Chondrocyte (in vitro differentiated cells): ENCODE data around the gene TEX12. TPM values are rescaled to one million over a fixed set of nuclear protein-coding genes. Genes with fewer than 3 reads are reported as not detected.
A peak's percentile ranks its signal among the peaks of the same experiment; 100 is the strongest.

Experiments used
- DNase-seq: peaks from one replicate; pipeline ENCODE4 v3.0.0; 2021; ENCODE audit warnings: mixed read lengths, low spot score
- H3K27ac Mint-ChIP-seq: one replicate; pipeline ENCODE4 v1.8.0; 2021; ENCODE audit warnings: mild to moderate bottlenecking, moderate library complexity, mixed read lengths; ENCODE audit not compliant: unreplicated experiment
- H3K27me3 Mint-ChIP-seq: 2 replicates; pipeline ENCODE4 v1.8.0; 2021; ENCODE audit warnings: low read depth, mixed read lengths
- H3K36me3 Mint-ChIP-seq: 2 replicates; pipeline ENCODE4 v1.8.0; 2021; ENCODE audit warnings: low read depth, mixed read lengths
- H3K4me1 Mint-ChIP-seq: 2 replicates; pipeline ENCODE4 v1.8.0; 2021; ENCODE audit warnings: low read depth, mild to moderate bottlenecking, mixed read lengths
- H3K4me3 Mint-ChIP-seq: one replicate; pipeline ENCODE4 v1.8.0; 2021; ENCODE audit warnings: mild to moderate bottlenecking, moderate library complexity, mixed read lengths; ENCODE audit not compliant: unreplicated experiment
- H3K9me3 Mint-ChIP-seq: 2 replicates; pipeline ENCODE4 v1.8.0; 2021; ENCODE audit warnings: low read depth, mixed read lengths
- total RNA-seq: library from RNA; stranded (reverse); gene quantifications from 3 replicates; pipeline ENCODE4 v1.2.1, GENCODE V29; 2021
- TF ChIP-seq, protein P1 (sequence below): fragments of 200-600 bp; sonication (generic); IDR thresholded peaks from 2 replicates; pipeline ENCODE4 v1.5.0; 2021; ENCODE audit warnings: antibody characterized with exemption, mild to moderate bottlenecking, moderate library complexity

TEX12 gene
- total RNA-seq, 1 donor from 2014 or later, result not detected

DNA sequence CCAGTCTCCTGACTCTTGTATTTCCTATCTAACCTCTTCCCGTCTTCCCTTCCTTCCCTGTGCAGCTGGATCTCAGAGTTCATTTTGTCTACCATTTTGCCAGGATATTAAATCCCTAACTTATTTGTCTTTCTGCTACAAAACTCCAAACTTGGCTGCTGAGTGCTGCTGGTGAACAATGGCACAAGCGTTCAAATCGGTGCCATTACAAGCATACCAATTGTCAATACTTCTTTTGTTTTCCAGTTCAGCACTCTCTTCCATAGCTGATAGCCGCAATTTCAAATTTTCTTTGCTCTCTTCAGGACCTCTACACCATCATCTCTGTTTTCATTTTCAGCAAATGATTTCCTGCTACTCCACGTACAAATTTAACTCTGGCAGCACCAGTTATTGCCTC is 16.7 kb upstream of the TEX12 start:
- Mint-ChIP-seq H3K9me3 (no peaks in the 10 kb centered on the region), H3K36me3 (peaks cover 6% of the 10 kb centered on the region), H3K27ac (no peak overlapping the region), H3K27me3 (no peaks in the 10 kb centered on the region), H3K4me1 (no peaks in the 10 kb centered on the region), H3K4me3 (no peak overlapping the region)
- no peak for DNase-seq
- TF ChIP-seq, protein P1, sequence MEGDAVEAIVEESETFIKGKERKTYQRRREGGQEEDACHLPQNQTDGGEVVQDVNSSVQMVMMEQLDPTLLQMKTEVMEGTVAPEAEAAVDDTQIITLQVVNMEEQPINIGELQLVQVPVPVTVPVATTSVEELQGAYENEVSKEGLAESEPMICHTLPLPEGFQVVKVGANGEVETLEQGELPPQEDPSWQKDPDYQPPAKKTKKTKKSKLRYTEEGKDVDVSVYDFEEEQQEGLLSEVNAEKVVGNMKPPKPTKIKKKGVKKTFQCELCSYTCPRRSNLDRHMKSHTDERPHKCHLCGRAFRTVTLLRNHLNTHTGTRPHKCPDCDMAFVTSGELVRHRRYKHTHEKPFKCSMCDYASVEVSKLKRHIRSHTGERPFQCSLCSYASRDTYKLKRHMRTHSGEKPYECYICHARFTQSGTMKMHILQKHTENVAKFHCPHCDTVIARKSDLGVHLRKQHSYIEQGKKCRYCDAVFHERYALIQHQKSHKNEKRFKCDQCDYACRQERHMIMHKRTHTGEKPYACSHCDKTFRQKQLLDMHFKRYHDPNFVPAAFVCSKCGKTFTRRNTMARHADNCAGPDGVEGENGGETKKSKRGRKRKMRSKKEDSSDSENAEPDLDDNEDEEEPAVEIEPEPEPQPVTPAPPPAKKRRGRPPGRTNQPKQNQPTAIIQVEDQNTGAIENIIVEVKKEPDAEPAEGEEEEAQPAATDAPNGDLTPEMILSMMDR, result no peak

DNA sequence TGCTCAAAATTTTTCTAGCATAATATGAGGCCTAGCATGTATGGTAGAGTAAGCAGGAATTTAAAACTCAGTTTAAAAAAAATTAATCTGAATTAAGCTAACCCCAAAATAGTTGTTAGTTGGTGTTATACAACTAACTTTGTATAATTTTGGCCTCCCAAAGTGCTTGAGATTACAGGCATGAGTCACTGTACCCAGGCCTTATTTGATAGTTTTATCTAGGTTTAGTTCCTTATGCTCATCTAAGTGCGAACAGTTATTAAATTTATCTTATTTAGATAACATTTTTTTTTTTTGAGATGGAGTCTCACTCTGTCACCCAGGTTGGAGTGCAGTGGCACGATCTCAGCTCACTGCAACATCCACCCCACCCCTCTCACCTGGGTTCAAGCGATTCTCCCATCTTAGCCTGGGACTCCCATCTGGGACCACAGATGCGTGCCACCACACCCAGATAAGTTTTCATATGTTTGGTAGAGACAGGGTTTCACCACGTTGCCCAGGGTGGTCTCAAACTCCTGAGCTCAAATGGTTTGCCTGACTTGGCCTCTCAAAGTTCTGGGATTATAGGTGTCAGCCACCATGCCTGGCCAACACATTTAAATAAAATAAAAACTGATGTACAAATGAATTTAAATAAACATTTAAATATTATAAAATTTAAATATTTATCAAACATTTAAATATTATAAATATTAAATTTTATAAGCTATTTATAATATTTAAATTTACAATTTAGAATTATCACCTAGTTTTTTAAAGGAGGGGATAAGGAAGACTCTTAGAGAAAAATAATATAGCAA is 10.8 kb upstream of the TEX12 start:
- Mint-ChIP-seq H3K4me3 (no peak overlapping the region), H3K4me1 (peaks cover 16% of the 10 kb centered on the region), H3K36me3 (peaks cover 3% of the 10 kb centered on the region), H3K27me3 (no peaks in the 10 kb centered on the region), H3K27ac (no peak overlapping the region), H3K9me3 (peaks cover 2% of the 10 kb centered on the region)
- DNase-seq, result no peak
- TF ChIP-seq, protein P1, result no peak

DNA sequence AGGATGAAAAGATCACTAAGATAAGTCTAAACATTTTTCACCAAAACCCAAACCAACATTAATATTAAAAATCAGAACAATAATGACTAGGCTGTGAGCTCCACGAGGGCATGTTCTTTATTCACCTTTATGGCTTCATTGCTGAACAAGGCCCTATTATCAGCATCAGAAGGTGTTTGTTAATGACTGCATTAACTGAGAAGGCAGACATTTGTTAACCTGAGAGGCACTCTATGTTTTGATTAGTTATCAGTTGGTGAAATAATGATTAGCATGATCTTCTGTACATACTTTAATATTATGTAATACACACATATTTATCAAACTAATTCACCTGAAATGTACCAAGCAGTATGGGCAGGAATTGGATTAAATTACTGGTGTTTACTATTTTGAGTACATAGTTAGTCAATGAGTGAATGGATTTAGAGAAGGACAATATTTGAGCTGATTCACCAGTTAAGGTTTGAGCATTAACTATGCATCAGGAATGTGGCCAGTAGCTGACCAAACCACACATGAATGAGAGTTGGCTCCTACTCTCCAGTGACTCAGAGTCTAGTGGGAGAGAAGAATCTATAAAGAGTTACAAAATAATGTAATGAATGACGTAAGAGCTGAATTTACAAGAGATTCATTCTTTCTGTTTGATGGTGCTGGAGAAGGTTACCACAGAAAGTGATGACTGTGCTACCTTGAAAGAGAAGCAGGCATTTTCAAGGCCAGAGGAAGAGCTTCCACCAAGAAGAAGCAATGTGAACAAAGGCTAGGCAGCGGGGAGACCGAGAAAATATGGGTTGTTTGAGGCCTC is 10.0 kb upstream of the TEX12 start:
- Mint-ChIP-seq H3K9me3 (peaks cover 2% of the 10 kb centered on the region), H3K27me3 (no peaks in the 10 kb centered on the region), H3K4me3 (no peak overlapping the region), H3K4me1 (peaks cover 19% of the 10 kb centered on the region), H3K36me3 (peaks cover 3% of the 10 kb centered on the region), H3K27ac (peak overlapping the region; percentile 90)
- no peak for DNase-seq
- TF ChIP-seq, protein P1, result no peak

DNA sequence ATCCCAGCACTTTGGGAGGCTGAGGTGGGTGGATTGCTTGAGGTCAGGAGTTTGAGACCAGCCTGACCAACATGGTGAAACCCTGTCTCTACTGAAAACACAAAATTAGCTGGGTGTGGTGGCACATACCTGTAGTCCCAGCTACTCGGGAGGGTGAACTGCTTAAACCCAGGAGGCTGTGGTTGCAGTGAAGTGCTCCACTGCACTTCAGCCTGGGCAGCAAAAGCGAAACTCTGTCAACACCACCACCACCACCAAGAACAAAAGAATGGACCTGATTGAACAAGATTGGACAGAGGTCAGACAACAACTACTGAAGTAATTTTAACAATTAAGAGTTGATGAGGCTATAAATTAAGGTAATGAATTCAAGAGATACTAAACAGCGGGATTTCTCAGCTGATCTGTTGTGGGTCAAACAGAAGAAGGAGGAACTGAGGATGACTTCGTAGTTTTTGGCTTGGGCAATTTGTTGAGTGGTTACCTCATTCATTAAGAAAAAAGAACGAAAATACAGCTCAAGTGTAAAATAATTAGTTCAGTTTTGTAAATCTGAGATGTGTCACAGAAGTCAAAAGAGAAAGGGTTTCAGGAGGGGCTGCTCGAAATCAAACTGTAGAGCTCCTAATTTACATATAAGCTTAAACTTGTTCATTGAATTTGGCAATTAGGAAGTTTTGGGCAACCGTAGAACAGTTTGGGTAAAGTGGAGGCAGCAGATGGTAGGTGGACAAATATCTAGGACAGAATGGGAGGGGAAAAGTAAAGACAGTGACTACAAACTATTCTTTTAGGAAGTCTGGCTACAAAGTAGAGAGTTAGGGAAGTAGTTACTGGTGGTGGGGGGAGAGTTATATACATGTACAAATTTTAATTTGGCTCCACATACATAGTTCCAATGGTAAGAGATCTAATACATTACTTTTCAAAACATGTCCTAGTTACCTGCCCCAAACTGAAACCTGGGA is 7.8 kb upstream of the TEX12 start:
- TF ChIP-seq, protein P1, result no peak
- Mint-ChIP-seq H3K4me1 (peaks cover 41% of the 10 kb centered on the region), H3K27me3 (no peaks in the 10 kb centered on the region), H3K9me3 (peaks cover 2% of the 10 kb centered on the region), H3K27ac (no peak overlapping the region), H3K4me3 (no peak overlapping the region), H3K36me3 (no peaks in the 10 kb centered on the region)
- DNase-seq, result no peak
